Heart left ventricle (tissue), 16 donors: ENCODE data around the gene TJP1. TPM values are rescaled to one million over a fixed set of nuclear protein-coding genes. Genes with fewer than 3 reads are reported as not detected.

ENCODE experiments used
- ATAC-seq, 4 donors: fragments of 200-7000 bp; cut with Tn5 transposase; one replicate each; pipeline ENCODE4 v1.9.1; 2020 to 2022; ENCODE audit warnings: moderate library complexity in 4 of 4, mild to moderate bottlenecking in 3 of 4, moderate number of reproducible peaks in 1 of 4
- DNase-seq, 5 donors: peaks; one replicate each; pipeline ENCODE4 v3.0.0-alpha.2; 2020
- H3K27ac ChIP-seq, 12 donors: fragments of 200-600 bp; sonication (generic) in 4 of 12; one replicate each; pipeline versions ENCODE4 v1.5.0 to v1.8.0; 2016 to 2022; ENCODE audit warnings: mild to moderate bottlenecking in 2 of 12
- H3K27me3 ChIP-seq, 9 donors: fragments of 200-600 bp; sonication (generic) in 2 of 9; one replicate each; pipeline versions ENCODE4 v1.5.1 to v1.8.0; 2016 to 2022; ENCODE audit warnings: mild to moderate bottlenecking in 3 of 9
- H3K36me3 ChIP-seq, 9 donors: fragments of 200-600 bp; sonication (generic) in 2 of 9; one replicate each; pipeline versions ENCODE4 v1.5.0 to v1.8.0; 2018 to 2022; ENCODE audit warnings: mild to moderate bottlenecking in 2 of 9
- H3K4me1 ChIP-seq, 12 donors: fragments of 200-600 bp; sonication (generic) in 4 of 12; one replicate each; pipeline versions ENCODE4 v1.5.0 to v1.8.0; 2016 to 2022; ENCODE audit warnings: mild to moderate bottlenecking in 3 of 12
- H3K4me3 ChIP-seq, 12 donors: fragments of 200-600 bp; sonication (generic) in 4 of 12; one replicate each; pipeline versions ENCODE4 v1.5.0 to v1.8.0; 2017 to 2022; ENCODE audit warnings: mild to moderate bottlenecking in 9 of 12, moderate library complexity in 4 of 12
- H3K9me3 ChIP-seq, 12 donors: fragments of 200-600 bp; sonication (generic) in 4 of 12; one replicate each; pipeline versions ENCODE4 v1.5.0 to v1.8.0; 2016 to 2022; ENCODE audit warnings: mild to moderate bottlenecking in 1 of 12
- CTCF ChIP-seq, 12 donors: fragments of 200-600 bp; sonication (generic) in 4 of 12; IDR thresholded peaks; one replicate each; pipeline versions ENCODE4 v1.5.0 to v1.8.0; 2018 to 2022; ENCODE audit warnings: antibody characterized with exemption in 12 of 12, mild to moderate bottlenecking in 5 of 12
- POLR2A ChIP-seq, 2 donors: fragments of 450-650 bp; IDR thresholded peaks; one replicate each; pipeline ENCODE4 v1.6.1; 2017; ENCODE audit warnings: antibody characterized with exemption in 2 of 2, mild to moderate bottlenecking in 2 of 2, moderate library complexity in 2 of 2
- WGBS, 4 donors: extraction: QIAGEN DNeasy Blood & Tissue Kit in 2 of 4; methylation state at CpG; one replicate each; pipeline versions ENCODE4 v1.1.5 to v1.1.7; 2013 to 2018; 5-methylcytosine and 5-hydroxymethylcytosine counted together
- intact Hi-C, 10 donors: fragments of 100-400 bp; cut with DNase I; formaldehyde crosslinking; loops; one replicate each; pipeline versions ENCODE4 v1.11.1 to v1.14.2; 2022
- polyA plus RNA-seq, 2 donors: library from polyadenylated mRNA; stranded (reverse); fragments of 200-250 nt; gene quantifications; one replicate each; pipeline ENCODE4 v1.2.3, GENCODE V29; 2013
- total RNA-seq, 9 donors: library from RNA; depleted of rRNA in 2 of 9; stranded (reverse); fragments of >200 nt in 2 of 9; fragmentation: NEBNext Ultra II Directional in 3 of 9; extraction: Animal tissue kit (Norgen Biotek cat#: 25700) in 3 of 9; gene quantifications; one replicate each; pipeline versions ENCODE4 v1.1.0 to v1.2.4, GENCODE V29; 2016 to 2023
- donor health status: ischemic (EF 13 %, LVEDD 7.1; RV severe dilation, severe dysfunction).
- donor health status: healthy with polysubstance abuse.
- donor health status: DM: no; HTN: yes; CAD: no.
- donor health status: DM: no; HTN: no; CAD: no.
- donor health status: ischemic (EF 25% LVEDD 6.9; RV normal size, moderate dysfunction).
- donor health status: ischemic (EF 25% LVEDD 5.7; RV mildly dilated, moderate dysfunction).
- donor health status: healthy.
- donor health status: DM: yes; HTN: yes; CAD: no.
- donor health status: ischemic (EF 35%, LVEDD 5.7; RV mildly dilated, moderate dysfunction).
- donor health status: nonischemic (EF 11% LVEDD 7.7; RV severe dilation, severe dysfunction).
- donor health status: DM: yes; HTN: yes; CAD: no.
- donor health status: PGD.
- donor health status: ischemic (EF 29% LVEDD 5.4; RV normal size, mild dysfunction).
- donor health status: nonischemic (EF 23%, LVEDD 6.1; RV moderate dilation, normal function).

The TJP1 gene
- total and polyA plus RNA-seq, 11 donors, result 26.8 to 159 (median 105) TPM

DNA sequence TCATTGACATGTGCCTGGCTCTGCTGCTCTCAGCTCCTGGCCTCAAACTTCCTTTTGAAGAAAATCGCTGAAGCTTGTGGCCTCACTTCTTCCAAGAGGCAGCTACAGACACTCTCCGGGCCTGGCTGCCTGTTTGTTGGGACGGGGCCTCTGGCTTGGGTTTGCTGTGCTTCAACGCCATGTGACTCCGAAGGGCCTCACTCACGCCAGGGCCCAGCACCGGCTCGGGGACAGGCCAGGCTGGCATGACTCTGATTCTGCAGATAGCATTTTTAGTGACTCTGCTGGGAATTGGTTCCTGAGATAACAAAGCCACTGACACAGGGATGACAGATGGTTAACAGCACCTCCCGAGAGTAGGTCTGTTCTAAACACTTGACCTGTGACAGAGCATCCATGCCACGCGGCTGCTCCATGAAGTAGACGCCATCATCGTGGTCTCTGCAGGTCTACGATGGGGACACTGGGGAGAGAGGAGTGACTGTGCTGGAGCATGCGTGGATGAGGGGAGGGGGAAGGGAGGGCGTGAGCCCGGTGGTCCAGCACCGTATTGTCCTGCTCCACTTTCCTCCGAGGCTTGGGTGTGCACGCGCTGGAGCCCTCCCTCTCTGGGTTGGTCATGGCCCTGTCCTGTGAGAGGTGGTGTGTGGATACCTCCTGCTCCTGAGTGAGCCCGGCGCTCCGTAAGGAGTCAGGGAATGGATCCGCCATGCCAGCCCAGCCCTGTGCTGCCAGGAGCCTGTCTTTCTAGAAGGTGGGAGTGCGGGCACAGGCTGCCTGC, 133.6 kb downstream of the TJP1 start:
- Histone ChIP-seq H3K4me1 (peaks cover 0 to 3% (median 0%) of the 10 kb centered on the region in 12 donors), H3K9me3 (peaks cover 0 to 2% (median 0%) of the 10 kb centered on the region in 12 donors), H3K27ac (no peak overlapping the region), H3K27me3 (no peaks in the 10 kb centered on the region), H3K4me3 (no peak overlapping the region), H3K36me3 (no peaks in the 10 kb centered on the region)
- WGBS, 4 donors, result 83 to 86% (median 84%) methylated on average over 12 to 26 of the region's 26 CpGs
- ATAC-seq (peak in 1 of 4 donors; percentile 20), DNase-seq (no peak)
- TF ChIP-seq CTCF (IDR thresholded peaks at IDR 0.05) (no peak), POLR2A (IDR thresholded peaks at IDR 0.05) (no peak)
- intact Hi-C loops, result loop anchor here in 1 of 10 donors (10.0 kb wide), 1 partner anchor 356 kb away; no protein-coding TSS in a partner anchor

- no peak overlapping the region for H3K27ac ChIP-seq
- H3K4me1 ChIP-seq, result peaks cover 0 to 3% (median 0%) of the 10 kb centered on the region in 12 donors
- ATAC-seq (no peak), DNase-seq (no peak)
- H3K4me3 ChIP-seq, result no peak overlapping the region
- intact Hi-C loops, result loop anchor here in 1 of 10 donors (10.0 kb wide), 1 partner anchor 357 kb away; no protein-coding TSS in a partner anchor
- H3K9me3 ChIP-seq, result no peaks in the 10 kb centered on the region
- no peaks in the 10 kb centered on the region for H3K36me3 ChIP-seq
- no peaks in the 10 kb centered on the region for H3K27me3 ChIP-seq
- WGBS, 4 donors, result 79 to 85% (median 83%) methylated on average over 17 to 24 of the region's 24 CpGs
- no peak for TF ChIP-seq CTCF (IDR thresholded peaks at IDR 0.05)
- no peak for TF ChIP-seq POLR2A (IDR thresholded peaks at IDR 0.05)
Observed at GRCh38 chr15:29687939-29688505, 134.2 kb downstream of the TJP1 start.

- no peaks in the 10 kb centered on the region for H3K9me3 ChIP-seq
- no peaks in the 10 kb centered on the region for H3K27me3 ChIP-seq
- DNase-seq (no peak), ATAC-seq (peak in 1 of 4 donors; percentile 6)
- no peak overlapping the region for H3K4me3 ChIP-seq
- no peak overlapping the region for H3K27ac ChIP-seq
- WGBS, 4 donors, result 88 to 93% (median 89%) methylated on average over 11 to 15 of the region's 15 CpGs
- H3K4me1 ChIP-seq, result peaks cover 0 to under 1% (median 0%) of the 10 kb centered on the region in 12 donors
- no peaks in the 10 kb centered on the region for H3K36me3 ChIP-seq
- TF ChIP-seq CTCF (IDR thresholded peaks at IDR 0.05) (no peak), POLR2A (IDR thresholded peaks at IDR 0.05) (no peak)
- intact Hi-C loops, result loop anchor here in 1 of 10 donors (10.0 kb wide), 1 partner anchor 357 kb away; no protein-coding TSS in a partner anchor
Observed at GRCh38 chr15:29687204-29687815, 135.0 kb downstream of the TJP1 start.
